AG04449 (cell line): ENCODE results near the gene LINC01488.

Experiments
- CTCF ChIA-PET: fragments of 350-600 bp; formaldehyde crosslinking; extraction: SDS; loops from one replicate; lab custom pipeline; 2021; ENCODE audit warnings: antibody characterized with exemption; lab: Yijun Ruan, JAX
- POLR2A ChIA-PET: fragments of 400-600, 350-600 bp; formaldehyde crosslinking; extraction: SDS; loops from one replicate; lab custom pipeline; 2020; ENCODE audit warnings: antibody characterized with exemption, inconsistent platforms; lab: Yijun Ruan, JAX
- DNase-seq: peaks from one replicate; pipeline ENCODE4 v3.0.0-alpha.2; 2010; ENCODE audit warnings: low read depth, low spot score
- H3K4me3 ChIP-seq: 2 replicates; pipeline ENCODE4 v1.5.1; 2011; ENCODE audit warnings: low read depth, mild to moderate bottlenecking, control low read depth, low read length
- TF ChIP-seq, protein P1 (sequence below): IDR thresholded peaks from one replicate; pipeline ENCODE4 v1.5.1; 2011; ENCODE audit warnings: mild to moderate bottlenecking, moderate library complexity, low read length, control low read depth, inconsistent platforms; ENCODE audit not compliant: insufficient read depth; ENCODE audit errors: missing control alignments

The LINC01488 gene

GRCh38 chr11:69470301-69470700 is 11.2 kb upstream of the LINC01488 start:
- ChIA-PET CTCF (no interaction called here), POLR2A (interaction anchor here (0.6 kb wide), 1 partner anchor 202 kb away, joined by 3 read pairs; no protein-coding TSS in a partner anchor)
- no peak overlapping the region for H3K4me3 ChIP-seq
- no peak for DNase-seq
- TF ChIP-seq, protein P1, sequence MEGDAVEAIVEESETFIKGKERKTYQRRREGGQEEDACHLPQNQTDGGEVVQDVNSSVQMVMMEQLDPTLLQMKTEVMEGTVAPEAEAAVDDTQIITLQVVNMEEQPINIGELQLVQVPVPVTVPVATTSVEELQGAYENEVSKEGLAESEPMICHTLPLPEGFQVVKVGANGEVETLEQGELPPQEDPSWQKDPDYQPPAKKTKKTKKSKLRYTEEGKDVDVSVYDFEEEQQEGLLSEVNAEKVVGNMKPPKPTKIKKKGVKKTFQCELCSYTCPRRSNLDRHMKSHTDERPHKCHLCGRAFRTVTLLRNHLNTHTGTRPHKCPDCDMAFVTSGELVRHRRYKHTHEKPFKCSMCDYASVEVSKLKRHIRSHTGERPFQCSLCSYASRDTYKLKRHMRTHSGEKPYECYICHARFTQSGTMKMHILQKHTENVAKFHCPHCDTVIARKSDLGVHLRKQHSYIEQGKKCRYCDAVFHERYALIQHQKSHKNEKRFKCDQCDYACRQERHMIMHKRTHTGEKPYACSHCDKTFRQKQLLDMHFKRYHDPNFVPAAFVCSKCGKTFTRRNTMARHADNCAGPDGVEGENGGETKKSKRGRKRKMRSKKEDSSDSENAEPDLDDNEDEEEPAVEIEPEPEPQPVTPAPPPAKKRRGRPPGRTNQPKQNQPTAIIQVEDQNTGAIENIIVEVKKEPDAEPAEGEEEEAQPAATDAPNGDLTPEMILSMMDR, result no peak

GRCh38 chr11:69470793-69471728 is 10.4 kb upstream of the LINC01488 start:
- TF ChIP-seq, protein P1, result no peak
- no peak for DNase-seq
- no peak overlapping the region for H3K4me3 ChIP-seq
- CTCF ChIA-PET, result no interaction called here
- POLR2A ChIA-PET, result interaction anchor here (0.6 kb wide), 1 partner anchor 203 kb away, joined by 3 read pairs; no protein-coding TSS in a partner anchor

DNA sequence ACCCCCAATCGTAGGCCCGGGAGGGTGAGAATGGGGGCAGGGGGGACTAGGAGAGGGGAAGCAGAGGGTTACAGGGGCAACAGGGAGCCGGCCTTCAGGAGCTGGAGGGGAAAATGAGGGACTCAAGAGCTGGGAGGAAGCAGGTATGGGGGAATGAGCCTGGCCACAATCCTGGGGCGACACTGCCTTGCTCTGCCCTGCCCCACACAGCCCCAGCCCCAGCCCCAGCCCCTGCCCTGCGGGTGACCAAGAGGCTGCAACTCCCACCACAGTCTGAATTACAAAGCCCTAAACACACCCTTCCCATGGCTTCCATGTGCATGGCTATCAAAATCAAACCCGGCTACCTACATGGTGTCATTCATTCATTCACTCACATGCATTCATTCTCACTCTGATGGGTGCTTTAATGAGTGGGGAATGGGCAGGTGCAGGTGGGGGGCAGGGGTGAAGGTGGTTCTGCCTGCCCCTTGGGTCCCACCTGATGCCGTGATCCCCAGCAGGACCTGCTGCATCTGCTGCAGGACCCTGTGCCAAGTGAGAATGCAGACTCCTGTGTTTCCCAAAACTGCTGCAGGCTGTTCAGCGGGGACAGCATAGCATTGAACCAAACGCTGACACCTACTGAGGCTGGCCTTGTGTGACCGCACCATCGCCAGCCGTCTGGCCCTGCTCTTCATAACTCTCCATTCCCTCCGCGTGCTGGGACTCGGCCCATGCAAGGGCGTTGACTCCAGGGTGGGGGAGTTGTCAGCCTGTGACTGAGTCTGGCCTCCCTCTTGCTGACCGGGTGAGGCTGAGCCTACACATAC is 9.5 kb upstream of the LINC01488 start:
- H3K4me3 ChIP-seq, result no peak overlapping the region
- TF ChIP-seq, protein P1, result no peak
- no peak for DNase-seq
- POLR2A ChIA-PET, result no interaction called here
- CTCF ChIA-PET, result no interaction called here

- H3K4me3 ChIP-seq, result no peak overlapping the region
- CTCF ChIA-PET, result interaction anchor here (2.0 kb wide), 1 partner anchor 341 kb away, joined by 6 read pairs; no protein-coding TSS in a partner anchor
- TF ChIP-seq, protein P1, result no peak
- DNase-seq, result no peak
- POLR2A ChIA-PET, result no interaction called here
Measured at GRCh38 chr11:69472541-69473275, 8.8 kb upstream of the LINC01488 start.

- CTCF ChIA-PET, result interaction anchor here (2.0 kb wide), 1 partner anchor 342 kb away, joined by 6 read pairs; no protein-coding TSS in a partner anchor
- POLR2A ChIA-PET, result no interaction called here
- TF ChIP-seq, protein P1, result no peak
- no peak overlapping the region for H3K4me3 ChIP-seq
- DNase-seq, result no peak
Measured at GRCh38 chr11:69473276-69473845, 8.1 kb upstream of the LINC01488 start.
